ENCODE data around the gene UHRF2. TPM values are rescaled to one million over a fixed set of nuclear protein-coding genes. Genes with fewer than 3 reads are reported as not detected.

Gene UHRF2
- polyA plus RNA-seq, 1 of the 3 experiments (the other 2 are of a cell fraction) = 24.1 TPM

GRCh38 chr9:6431038-6431437 is 18.0 kb downstream of the UHRF2 start (continued):
- TF ChIP-seq ZBTB33 (IDR thresholded peaks at IDR 0.05; ENCODE audit: borderline replicate concordance, low read depth) (no peak), RXRA (IDR thresholded peaks at IDR 0.05; ENCODE audit: borderline replicate concordance, low read depth) (no peak), CTCF (IDR thresholded peaks at IDR 0.05) (no peak), JUND (IDR thresholded peaks at IDR 0.05) (no peak), EZH2phosphoT487 (IDR thresholded peaks at IDR 0.05; ENCODE audit: borderline replicate concordance, low read depth) (no peak)

GRCh38 chr9:6433410-6433809 is 20.4 kb downstream of the UHRF2 start:
- H3K9me3 ChIP-seq = no peaks in the 10 kb centered on the region
- TF ChIP-seq RCOR1 (IDR thresholded peaks at IDR 0.05; ENCODE audit: low read length) (no peak), TAF1 (IDR thresholded peaks at IDR 0.05; ENCODE audit: borderline replicate concordance, low read depth, low read length) (no peak), GABPA (IDR thresholded peaks at IDR 0.05; ENCODE audit: low read depth) (no peak), FOXJ3 (CRISPR knock-in tag; IDR thresholded peaks at IDR 0.05) (no peak), REST (IDR thresholded peaks at IDR 0.05; ENCODE audit: low read depth, low read length) (no peak), CTCF (IDR thresholded peaks at IDR 0.05) (no peak)
- no peak overlapping the region; the same call in 1 of the 2 replicates for H3K4me2 ChIP-seq
- DNase-seq = no peak
- POLR2A ChIA-PET = no interaction called here
- H3K4me3 ChIP-seq (ENCODE audit: low read depth in 2 of 2, low read length in 1 of 2) = no peak overlapping the region
- peak overlapping the region in 1 of 2 experiments; percentile 73; a peak in 2 of 4 replicates for H3K27ac ChIP-seq (ENCODE audit: low read depth in 2 of 2, low read length in 1 of 2)
- H3F3A ChIP-seq (replicated peaks; ENCODE audit: insufficient read depth) = peaks cover 26% of the 10 kb centered on the region
- H3K9me2 ChIP-seq = no peaks in the 10 kb centered on the region
- WGBS (ENCODE audit: low lambda C conversion rate) = 78% methylated on average over 2 of the region's 2 CpGs
- H3K9ac ChIP-seq = peak overlapping the region; percentile 5; the same call in 1 of the 2 replicates
- H4K20me1 ChIP-seq (ENCODE audit: insufficient read depth) = peaks cover 85% of the 10 kb centered on the region
- H3K79me2 ChIP-seq (ENCODE audit: insufficient read depth) = peaks cover 100% of the 10 kb centered on the region
- no peak overlapping the region for H2AFZ ChIP-seq (ENCODE audit: low read depth)
- peaks cover 0 to 25% of the 10 kb centered on the region in 2 experiments; a peak in 1 of 4 replicates for H3K4me1 ChIP-seq (ENCODE audit: control insufficient read depth in 1 of 2, insufficient read depth in 2 of 2, low read depth in 1 of 2, low read length in 1 of 2)
- peaks cover 2 to 31% of the 10 kb centered on the region in 2 experiments for H3K36me3 ChIP-seq (replicated peaks in 1 of 2; ENCODE audit: control insufficient read depth in 1 of 2, insufficient read depth in 2 of 2, low read length in 1 of 2)
- H3K27me3 ChIP-seq (ENCODE audit: insufficient read depth) = no peaks in the 10 kb centered on the region
- CTCF ChIA-PET = interaction anchor here (1.3 to 1.6 kb wide), 3 partner anchors 9 to 133 kb away, joined by 3 to 4 read pairs (median 4); no protein-coding TSS in a partner anchor

Data from SK-N-SH (cell line).